Memory B cell (primary cell): ENCODE results near the gene SHD.
A peak's percentile ranks its signal among the peaks of the same experiment; 100 is the strongest.
"Not testable (repeated sequence)": the region's sequence is repeated elsewhere in the genome, so short reads cannot be mapped to it uniquely, and the experiment has no call there.

Source experiments
- ATAC-seq: fragments of 150-1000 bp; cut with Tn5 transposase; 2 replicates; pipeline ENCODE4 v1.10.0; 2021; ENCODE audit warnings: low read depth, mild to moderate bottlenecking, moderate library complexity
- DNase-seq, 2 donors: peaks; one replicate each; pipeline ENCODE4 v3.0.0; 2022; ENCODE audit warnings: low spot score in 2 of 2
- H3K27ac Mint-ChIP-seq: one replicate; pipeline ENCODE4 v1.8.0; 2022; ENCODE audit warnings: mild to moderate bottlenecking, moderate library complexity, mixed read lengths
- H3K27me3 Mint-ChIP-seq: one replicate; pipeline ENCODE4 v1.8.0; 2022; ENCODE audit warnings: mixed read lengths
- H3K36me3 Mint-ChIP-seq: one replicate; pipeline ENCODE4 v1.8.0; 2022; ENCODE audit warnings: mild to moderate bottlenecking, mixed read lengths
- H3K4me1 Mint-ChIP-seq: one replicate; pipeline ENCODE4 v1.8.0; 2022; ENCODE audit warnings: mixed read lengths
- H3K4me3 Mint-ChIP-seq: one replicate; pipeline ENCODE4 v1.8.0; 2022; ENCODE audit warnings: mild to moderate bottlenecking, moderate library complexity, mixed read lengths
- H3K9me3 Mint-ChIP-seq: one replicate; pipeline ENCODE4 v1.8.0; 2022; ENCODE audit warnings: mixed read lengths

The SHD gene

DNA sequence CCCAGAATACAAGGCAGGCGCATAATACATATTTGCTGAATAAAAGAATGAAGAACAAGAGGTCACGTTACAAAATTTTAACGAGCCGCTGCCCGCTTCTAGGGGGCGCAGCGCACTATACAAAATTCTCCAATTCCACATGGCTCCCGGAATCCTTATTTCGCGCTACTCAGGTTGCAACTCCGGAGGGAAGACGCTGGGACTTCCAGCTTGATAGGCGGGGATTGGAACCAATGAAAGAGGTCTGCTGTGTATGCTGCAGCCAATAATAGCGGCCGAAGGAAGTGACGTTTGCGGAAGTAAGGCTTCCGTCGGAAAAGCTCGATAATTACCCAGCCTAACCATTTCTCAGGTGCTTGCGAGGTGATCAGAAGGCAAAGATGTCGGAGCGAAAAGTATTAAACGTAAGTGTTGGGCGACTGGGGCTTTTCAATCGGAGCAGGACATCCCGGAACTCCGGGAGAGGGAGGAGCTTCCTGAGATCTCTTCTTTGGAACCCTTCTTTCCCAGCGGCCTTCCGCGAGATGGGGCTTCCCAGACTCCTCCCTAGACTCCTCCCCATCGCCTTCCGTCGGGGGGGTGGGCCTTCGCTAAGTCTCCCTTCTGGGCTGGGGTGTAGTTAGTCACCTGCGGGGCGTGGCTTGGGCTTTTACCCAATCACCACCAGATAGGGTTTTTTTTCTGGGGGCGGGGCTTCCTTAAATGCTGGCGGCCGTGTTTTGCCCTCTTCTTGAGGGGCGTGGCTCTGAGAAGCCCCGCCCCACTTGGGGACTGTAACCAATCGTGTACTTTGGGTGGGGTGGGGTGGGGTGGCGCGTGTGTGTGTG is 32.1 kb upstream of the SHD start, which contains the start of gene YJU2:
YJU2 (plus strand) TSS at position 314 of the 827 bp plus-strand sequence; CDS start at position 381, 67 bp downstream.
- peaks cover 25% of the 10 kb centered on the region for H3K36me3 Mint-ChIP-seq

DNA sequence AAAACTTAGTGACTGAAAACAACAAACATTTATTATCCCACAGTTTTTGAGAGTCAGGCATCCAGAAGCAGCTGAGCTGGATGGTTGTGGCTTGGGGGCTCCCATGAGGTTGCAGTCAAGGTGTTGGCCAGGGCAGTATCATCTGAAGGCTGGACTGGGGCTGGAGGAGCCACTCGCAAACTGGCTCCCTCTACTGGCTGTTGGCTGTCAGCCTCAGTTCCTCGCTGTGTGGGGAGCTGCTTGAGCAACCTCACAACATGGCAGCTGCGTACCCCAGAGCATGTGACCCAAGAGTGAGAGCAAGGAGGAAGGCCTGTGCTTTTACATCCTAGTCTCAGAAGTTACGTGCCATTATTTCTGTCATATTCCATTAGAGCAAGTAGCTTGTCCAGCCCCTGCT is 22.5 kb upstream of the SHD start:
- ATAC-seq = no peak

More for the DNA sequence above, 32.1 kb upstream of the SHD start, which contains the start of gene YJU2:
- peak; percentile 91 for ATAC-seq
- Mint-ChIP-seq H3K27ac (peak within 1 kb of the TSS; percentile 100), H3K4me1 (peaks cover 14% of the 10 kb centered on the region), H3K4me3 (peak within 1 kb of the TSS; percentile 100), H3K9me3 (peaks cover 3% of the 10 kb centered on the region), H3K27me3 (no peaks in the 10 kb centered on the region)
- DNase-seq = peak; percentile 96 to 99

DNA sequence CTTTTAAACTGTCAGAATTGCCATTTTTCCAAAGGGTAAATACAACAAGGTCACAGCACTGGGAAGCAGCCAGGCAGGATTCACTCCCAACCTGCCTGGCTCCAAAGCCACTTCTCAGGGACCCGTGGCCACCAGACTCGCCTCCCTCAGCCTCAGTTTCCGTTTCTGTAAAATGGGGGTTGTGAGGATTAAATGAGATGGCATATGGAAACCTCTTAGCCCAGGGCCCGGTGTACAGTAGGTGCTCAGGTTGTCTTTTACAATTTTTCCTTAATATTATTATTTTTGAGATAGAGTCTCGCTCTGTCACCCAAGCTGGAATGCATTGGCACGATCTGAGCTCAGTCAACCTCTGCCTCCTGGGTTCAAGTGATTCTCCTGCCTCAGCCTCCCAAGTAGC is 22.0 kb upstream of the SHD start:
- H3K27me3 Mint-ChIP-seq = no peaks in the 10 kb centered on the region
- peaks cover 34% of the 10 kb centered on the region for H3K36me3 Mint-ChIP-seq
- DNase-seq (no peak), ATAC-seq (no peak)
- no peak overlapping the region for H3K27ac Mint-ChIP-seq
- peaks cover 5% of the 10 kb centered on the region for H3K4me1 Mint-ChIP-seq
- H3K4me3 Mint-ChIP-seq = no peak overlapping the region
- H3K9me3 Mint-ChIP-seq = no peaks in the 10 kb centered on the region

More for the DNA sequence above, 22.5 kb upstream of the SHD start:
- peaks cover 32% of the 10 kb centered on the region for H3K36me3 Mint-ChIP-seq
- H3K4me1 Mint-ChIP-seq = peaks cover 5% of the 10 kb centered on the region
- H3K9me3 Mint-ChIP-seq = no peaks in the 10 kb centered on the region
- H3K4me3 Mint-ChIP-seq = no peak overlapping the region
- H3K27me3 Mint-ChIP-seq = no peaks in the 10 kb centered on the region
- H3K27ac Mint-ChIP-seq = no peak overlapping the region
- DNase-seq = no peak

DNA sequence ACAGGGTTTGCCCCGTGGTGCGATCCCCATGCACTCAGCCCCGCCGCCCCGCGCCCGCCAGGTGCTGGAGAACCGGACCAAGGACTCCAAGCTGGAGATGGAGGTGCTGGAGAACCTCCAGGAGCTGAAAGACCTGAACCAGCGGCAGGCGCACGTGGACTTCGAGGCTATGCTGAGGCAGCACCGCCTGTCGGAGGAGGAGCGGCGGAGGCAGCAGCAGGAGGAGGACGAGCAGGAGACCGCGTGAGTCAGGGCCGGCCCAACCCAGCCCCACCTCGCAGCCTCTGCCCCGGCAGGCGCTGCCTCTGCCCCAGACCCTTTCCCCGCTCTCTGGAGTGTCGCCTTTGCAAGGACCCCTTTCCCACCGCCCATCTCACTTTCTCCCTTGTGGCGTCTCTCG is 20.9 kb upstream of the SHD start:
- H3K27me3 Mint-ChIP-seq = no peaks in the 10 kb centered on the region
- no peak for ATAC-seq
- H3K4me3 Mint-ChIP-seq = no peak overlapping the region
- no peak for DNase-seq
- no peaks in the 10 kb centered on the region for H3K9me3 Mint-ChIP-seq
- H3K27ac Mint-ChIP-seq = no peak overlapping the region
- peaks cover 5% of the 10 kb centered on the region for H3K4me1 Mint-ChIP-seq
- peaks cover 36% of the 10 kb centered on the region for H3K36me3 Mint-ChIP-seq

DNA sequence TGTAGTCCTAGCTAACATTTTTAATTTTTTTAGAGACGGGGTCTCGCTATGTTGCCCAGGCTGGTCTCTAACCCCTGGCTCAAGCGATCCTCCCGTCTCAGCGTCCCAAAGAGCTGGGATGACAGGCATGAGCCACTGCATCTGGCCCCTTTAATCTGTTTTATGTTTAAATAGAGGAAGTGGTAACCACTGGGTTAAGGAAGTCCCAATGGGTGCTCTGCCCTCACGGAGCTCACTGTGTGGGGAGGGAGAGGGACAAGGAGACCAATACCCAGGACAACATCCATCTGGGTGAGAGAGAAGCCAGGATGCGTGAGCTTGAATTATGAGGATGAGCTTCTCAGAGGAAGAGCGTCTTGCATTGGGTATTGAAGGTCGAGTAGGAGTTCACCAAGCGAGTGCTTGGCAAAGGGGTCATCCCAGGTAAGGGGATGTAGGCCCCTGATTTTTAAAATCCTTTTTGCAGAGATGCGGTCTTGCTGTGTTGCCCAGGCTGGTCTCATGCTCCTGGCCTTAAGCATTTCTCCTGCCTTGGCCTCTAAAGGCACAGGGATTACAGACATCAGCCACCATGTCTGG is 18.4 kb upstream of the SHD start:
- peak; percentile 66 for ATAC-seq
- no peaks in the 10 kb centered on the region for H3K27me3 Mint-ChIP-seq
- H3K4me3 Mint-ChIP-seq = no peak overlapping the region
- no peaks in the 10 kb centered on the region for H3K9me3 Mint-ChIP-seq
- DNase-seq = no peak
- H3K36me3 Mint-ChIP-seq = peaks cover 32% of the 10 kb centered on the region
- peak overlapping the region; percentile 3 for H3K27ac Mint-ChIP-seq
- peaks cover 2% of the 10 kb centered on the region for H3K4me1 Mint-ChIP-seq

DNA sequence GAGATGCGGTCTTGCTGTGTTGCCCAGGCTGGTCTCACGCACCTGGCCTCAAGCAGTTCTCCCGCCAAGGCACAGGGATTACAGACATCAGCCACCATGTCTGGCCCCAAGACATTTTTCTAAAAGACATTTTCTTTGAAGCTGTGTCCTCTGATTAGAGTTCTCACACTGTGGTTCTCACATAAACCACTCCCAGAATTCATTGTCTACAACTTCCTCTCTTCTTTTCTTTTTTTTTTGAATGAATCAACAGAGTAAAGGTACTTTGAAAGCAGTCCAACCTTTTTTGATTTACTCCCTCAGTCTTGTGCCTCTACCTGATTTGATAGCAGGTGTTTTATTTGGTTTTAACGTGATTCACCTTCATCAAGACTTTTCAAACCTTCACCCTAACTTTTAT is 14.3 kb upstream of the SHD start:
- Mint-ChIP-seq H3K9me3 (no peaks in the 10 kb centered on the region), H3K27me3 (no peaks in the 10 kb centered on the region), H3K4me1 (peaks cover 12% of the 10 kb centered on the region), H3K36me3 (peaks cover 32% of the 10 kb centered on the region), H3K4me3 (no peak overlapping the region), H3K27ac (no peak overlapping the region)
- ATAC-seq (no peak), DNase-seq (no peak)

DNA sequence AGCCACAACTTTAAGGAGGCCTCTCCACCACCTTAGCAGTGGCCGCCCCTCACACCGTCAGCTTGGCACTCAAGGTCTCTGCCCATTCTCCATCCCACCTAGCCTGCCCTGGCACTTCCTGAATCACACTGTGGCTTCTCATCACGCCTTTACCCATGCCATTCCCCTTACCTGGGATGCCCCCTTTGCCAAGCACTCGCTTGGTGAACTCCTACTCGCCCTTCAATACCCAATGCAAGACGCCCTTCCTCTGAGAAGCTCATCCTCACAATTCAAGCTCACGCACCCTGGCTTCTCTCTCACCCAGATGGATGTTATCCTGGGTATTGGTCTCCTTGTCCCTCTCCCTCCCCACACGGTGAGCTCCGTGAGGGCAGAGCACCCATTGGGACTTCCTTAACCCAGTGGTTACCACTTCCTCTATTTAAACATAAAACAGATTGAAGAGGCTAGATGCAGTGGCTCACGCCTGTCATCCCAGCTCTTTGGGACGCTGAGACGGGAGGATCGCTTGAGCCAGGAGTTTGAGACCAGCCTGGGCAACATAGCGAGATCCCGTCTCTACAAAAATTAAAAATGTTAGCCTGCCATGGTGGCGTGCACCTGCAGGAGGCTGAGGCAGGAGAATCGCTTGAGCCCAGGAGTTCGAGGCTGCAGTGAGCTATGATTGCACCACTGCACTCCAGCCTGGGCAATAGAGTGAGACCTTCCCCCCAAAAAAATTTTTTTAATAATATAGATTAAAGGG is 12.6 kb upstream of the SHD start:
- no peak overlapping the region for H3K27ac Mint-ChIP-seq
- peaks cover 29% of the 10 kb centered on the region for H3K36me3 Mint-ChIP-seq
- peak; percentile 61 for ATAC-seq
- H3K4me1 Mint-ChIP-seq = peaks cover 10% of the 10 kb centered on the region
- no peaks in the 10 kb centered on the region for H3K9me3 Mint-ChIP-seq
- no peak overlapping the region for H3K4me3 Mint-ChIP-seq
- H3K27me3 Mint-ChIP-seq = no peaks in the 10 kb centered on the region
- no peak for DNase-seq

DNA sequence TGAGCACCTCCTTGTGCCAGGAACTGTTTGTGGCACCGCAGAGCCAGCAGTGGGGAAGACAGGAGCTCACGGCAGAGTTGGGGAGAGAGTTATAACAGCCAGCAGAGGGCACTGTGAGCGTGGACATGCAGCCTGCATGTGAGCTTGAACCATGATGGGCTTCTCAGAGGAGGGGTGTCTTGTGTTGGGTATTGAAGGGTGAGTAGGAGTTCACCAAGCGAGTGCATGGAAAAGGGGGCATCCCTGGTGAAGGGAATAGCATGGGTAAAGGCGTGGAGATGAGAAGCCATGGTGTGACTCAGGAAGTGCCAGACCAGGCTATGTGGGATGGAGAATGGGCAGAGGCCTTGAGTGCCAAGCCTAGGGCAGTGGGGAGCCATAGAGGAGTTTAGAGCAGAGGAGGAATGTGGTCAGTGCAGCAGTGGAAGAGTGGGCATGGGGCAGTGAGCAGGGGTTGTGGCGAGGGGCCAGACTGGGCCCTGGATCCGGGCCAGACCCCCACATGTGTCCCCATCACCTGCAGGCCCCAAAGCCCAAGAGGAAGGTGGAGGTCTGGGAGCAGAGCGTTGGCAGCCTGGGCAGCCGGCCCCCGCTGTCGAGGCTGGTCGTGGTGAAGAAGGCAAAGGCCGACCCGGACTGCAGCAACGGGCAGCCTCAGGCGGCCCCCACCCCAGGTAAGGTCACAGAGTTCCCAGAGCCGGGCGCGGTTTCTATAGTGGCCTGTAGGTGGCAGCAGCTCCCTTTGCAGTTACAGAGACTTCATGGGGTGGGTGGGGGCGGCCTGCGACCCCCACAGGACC is 11.8 kb upstream of the SHD start:
- H3K27me3 Mint-ChIP-seq = no peaks in the 10 kb centered on the region
- H3K27ac Mint-ChIP-seq = peak overlapping the region; percentile 74
- H3K9me3 Mint-ChIP-seq = no peaks in the 10 kb centered on the region
- DNase-seq = peak; percentile 41 to 64
- peak; percentile 59 for ATAC-seq
- peaks cover 10% of the 10 kb centered on the region for H3K4me1 Mint-ChIP-seq
- no peak overlapping the region for H3K4me3 Mint-ChIP-seq
- peaks cover 27% of the 10 kb centered on the region for H3K36me3 Mint-ChIP-seq

DNA sequence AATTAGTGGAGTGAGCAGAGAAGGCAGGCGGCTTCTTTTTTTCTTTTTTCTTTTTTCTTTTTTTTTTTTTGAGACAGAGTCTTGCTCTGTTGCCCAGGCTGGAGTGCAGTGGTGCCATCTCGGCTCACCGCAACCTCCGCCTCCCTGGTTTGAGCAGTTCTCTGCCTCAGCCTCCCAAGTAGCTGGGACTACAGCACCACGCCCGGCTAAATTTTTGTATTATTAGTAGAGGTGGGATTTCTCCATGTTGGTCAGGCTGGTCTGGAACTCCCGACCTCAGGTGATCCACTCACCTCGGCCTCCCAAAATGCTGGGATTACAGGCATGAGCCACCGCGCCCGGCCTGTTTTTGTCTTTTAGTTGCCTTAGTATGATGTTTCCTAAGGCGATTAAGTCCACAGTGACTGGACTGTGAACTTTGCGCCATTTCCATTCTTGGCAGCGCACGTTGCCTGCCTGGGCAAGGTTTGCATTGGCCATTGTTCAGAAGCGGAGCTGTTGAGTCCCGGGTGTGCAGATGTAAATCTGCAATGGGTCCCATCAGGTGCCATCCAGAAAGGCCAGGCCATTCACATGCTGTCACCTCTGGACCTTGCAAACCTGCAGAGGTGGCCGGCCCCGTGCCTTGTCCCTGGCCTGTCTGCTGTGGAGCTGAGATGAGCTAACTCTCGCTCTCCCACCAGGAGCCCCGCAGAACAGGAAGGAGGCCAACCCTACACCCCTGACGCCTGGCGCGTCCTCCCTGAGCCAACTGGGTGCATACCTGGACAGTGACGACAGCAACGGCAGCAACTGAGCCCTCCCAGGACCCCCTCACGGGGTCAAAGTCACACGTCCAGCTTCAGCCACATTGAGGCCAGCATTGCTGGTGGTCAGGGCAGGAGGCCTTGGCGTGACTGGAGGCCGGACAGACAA is 10.9 kb upstream of the SHD start:
- Mint-ChIP-seq H3K4me1 (peaks cover 10% of the 10 kb centered on the region), H3K27me3 (no peaks in the 10 kb centered on the region), H3K9me3 (no peaks in the 10 kb centered on the region), H3K36me3 (peaks cover 28% of the 10 kb centered on the region), H3K4me3 (no peak overlapping the region), H3K27ac (no peak overlapping the region)
- DNase-seq (no peak), ATAC-seq (no peak)

DNA sequence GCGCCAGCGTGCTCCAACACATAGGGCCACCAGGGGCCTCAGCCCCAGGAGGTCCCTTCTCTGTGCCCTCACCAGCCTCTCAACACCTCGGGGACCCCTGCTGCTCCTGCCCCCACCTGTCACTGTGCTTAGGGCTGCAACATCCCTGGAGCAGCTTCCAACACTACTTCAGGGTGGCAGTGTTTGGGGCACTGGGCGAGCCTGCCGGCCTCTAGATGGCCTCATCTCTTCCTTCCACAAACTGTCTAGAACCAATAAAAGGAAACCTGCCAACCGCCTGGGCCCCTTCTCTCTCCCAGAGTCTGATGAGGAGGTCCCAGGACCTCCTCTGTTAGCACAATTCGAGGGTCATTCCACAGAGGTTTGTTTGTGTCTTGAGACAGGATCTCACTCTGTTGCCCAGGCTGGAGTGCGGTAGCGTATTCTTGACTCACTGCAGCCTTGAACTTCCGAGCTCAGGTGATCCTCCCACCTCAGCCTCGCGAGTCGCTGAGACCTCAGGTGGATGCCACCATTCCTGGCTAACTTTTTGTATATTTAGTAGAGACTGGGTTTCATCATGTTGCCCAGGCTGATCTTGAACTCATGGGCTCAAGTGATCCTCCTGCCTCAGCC is 10.1 kb upstream of the SHD start:
- Mint-ChIP-seq H3K27ac (no peak overlapping the region), H3K27me3 (no peaks in the 10 kb centered on the region), H3K4me1 (peaks cover 10% of the 10 kb centered on the region), H3K36me3 (peaks cover 25% of the 10 kb centered on the region), H3K9me3 (no peaks in the 10 kb centered on the region), H3K4me3 (no peak overlapping the region)
- no peak for DNase-seq
- ATAC-seq = no peak

DNA sequence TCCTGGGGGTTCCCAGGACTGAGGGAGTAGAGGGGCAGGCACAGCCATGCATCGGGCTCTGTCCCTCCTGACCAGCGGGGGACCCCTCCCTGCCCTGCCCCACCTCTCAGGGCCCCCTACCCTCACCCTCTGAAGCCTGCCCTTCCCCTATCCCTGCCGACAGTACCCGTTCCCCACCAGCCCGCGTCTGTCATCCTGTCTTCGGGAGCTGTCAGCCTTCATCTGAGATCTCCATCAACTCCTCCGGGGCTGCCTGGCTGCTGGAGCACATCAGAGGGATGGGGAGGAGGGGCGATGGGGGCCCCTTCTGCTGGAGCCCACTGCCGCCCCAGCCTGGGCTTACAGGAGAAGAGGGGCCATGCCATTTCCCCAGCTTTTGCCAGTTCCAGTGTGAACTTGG is 6.2 kb upstream of the SHD start:
- ATAC-seq = no peak
- no peaks in the 10 kb centered on the region for H3K4me1 Mint-ChIP-seq
- DNase-seq = no peak
- H3K9me3 Mint-ChIP-seq = no peaks in the 10 kb centered on the region
- no peak overlapping the region for H3K4me3 Mint-ChIP-seq
- no peaks in the 10 kb centered on the region for H3K27me3 Mint-ChIP-seq
- no peak overlapping the region for H3K27ac Mint-ChIP-seq
- H3K36me3 Mint-ChIP-seq = peaks cover 6% of the 10 kb centered on the region

DNA sequence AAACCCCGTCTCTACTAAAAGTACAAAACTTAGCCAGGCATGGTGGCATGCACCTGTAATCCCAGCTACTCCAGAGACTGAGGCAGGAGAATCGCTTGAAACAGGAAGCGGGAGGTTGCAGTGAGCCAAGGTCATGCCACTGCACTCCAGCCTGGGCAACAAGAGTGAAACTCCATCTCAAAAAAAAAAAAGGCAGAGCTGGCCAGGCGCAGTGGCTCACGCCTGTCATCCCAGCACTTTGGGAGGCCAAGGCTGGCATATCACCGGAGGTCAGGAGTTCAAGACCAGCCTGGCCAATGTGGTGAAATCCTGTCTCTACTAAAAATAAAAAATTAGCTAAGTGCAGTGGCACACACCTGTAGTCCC is 4.8 kb upstream of the SHD start:
- H3K27me3 Mint-ChIP-seq, H3K27ac Mint-ChIP-seq, DNase-seq, H3K9me3 Mint-ChIP-seq, H3K4me3 Mint-ChIP-seq, H3K36me3 Mint-ChIP-seq, ATAC-seq, H3K4me1 Mint-ChIP-seq: not testable (repeated sequence)
